HepG2 (cell line): ENCODE measurements around the gene ANKMY2. TPM values are rescaled to one million over a fixed set of nuclear protein-coding genes. Genes with fewer than 3 reads are reported as not detected.

ENCODE experiments used
- ATAC-seq: fragments of 200-7000 bp; cut with Tn5 transposase; 3 replicates; pipeline ENCODE4 v1.9.1; 2020; ENCODE audit warnings: mild to moderate bottlenecking, moderate library complexity
- BruUV-seq: library from RNA; stranded (reverse); fragments of 400-500 nt; replicated peaks from 2 replicates; lab custom pipeline; 2021; lab: Mats Ljungman, UMichigan
- CTCF ChIA-PET: fragments of 300-600 bp; formaldehyde crosslinking; extraction: SDS; loops from one replicate; lab custom pipeline; 2021; ENCODE audit warnings: low total read pairs, inconsistent platforms, low intra/inter-chr PET ratio; lab: Yijun Ruan, JAX
- POLR2A ChIA-PET: fragments of 350-600 bp; sonication (Branson Sonifier 250); formaldehyde crosslinking; loops from one replicate; lab custom pipeline; 2020; ENCODE audit warnings: antibody characterized with exemption, inconsistent platforms; lab: Yijun Ruan, JAX
- DNase-seq: peaks from one replicate; pipeline ENCODE4 v3.0.0-alpha.2; 2015; ENCODE audit warnings: low spot score
- FAIRE-seq: peaks from 3 replicates; lab custom pipeline; 2011; peaks lifted over from hg19 to GRCh38; lab: Jason Lieb, UNC
- H2AFZ ChIP-seq: one replicate; pipeline ENCODE4 v1.6.1; 2011; ENCODE audit warnings: low read length, inconsistent platforms
- H3K27ac ChIP-seq: fragments of 300-600 bp; 3 replicates; pipeline ENCODE4 v1.8.0; 2011; ENCODE audit warnings: mixed run types, mild to moderate bottlenecking, mixed read lengths, low read length, inconsistent platforms; ENCODE audit not compliant: insufficient read depth; ENCODE audit errors: extremely low read length
- H3K27me3 ChIP-seq, 2 experiments: fragments of 200-600 bp in 1 of 2; 2 replicates in 1 of 2; 3 replicates in 1 of 2; pipeline versions ENCODE4 v1.6.0 to v1.8.0; 2011; ENCODE audit warnings: low read length in 2 of 2, mild to moderate bottlenecking in 2 of 2, moderate library complexity in 2 of 2, inconsistent platforms in 1 of 2; ENCODE audit not compliant: insufficient read depth in 2 of 2, control insufficient read depth in 1 of 2
- H3K36me3 ChIP-seq, 2 experiments: fragments of 200-600 bp in 1 of 2; replicated peaks in 1 of 2; 2 replicates in 1 of 2; 3 replicates in 1 of 2; pipeline versions ENCODE4 v1.5.1 to v1.8.0; 2011; ENCODE audit warnings: low read length in 2 of 2, inconsistent platforms in 1 of 2; ENCODE audit not compliant: insufficient read depth in 2 of 2, control insufficient read depth in 1 of 2
- H3K4me1 ChIP-seq: 2 replicates; pipeline ENCODE4 v1.5.1; 2012; ENCODE audit warnings: low read length, inconsistent platforms; ENCODE audit not compliant: insufficient read depth
- H3K4me2 ChIP-seq: 2 replicates; pipeline ENCODE4 v1.6.0; 2011; ENCODE audit warnings: low read depth, low read length, inconsistent platforms
- H3K4me3 ChIP-seq, 3 experiments: fragments of 200-600 bp in 1 of 3; sonication (generic), shearing (Covaris generic) in 1 of 3; replicated peaks in 1 of 3; 2 replicates each; pipeline ENCODE4 v1.5.1; 2011 to 2016; ENCODE audit warnings: low read length in 3 of 3, inconsistent platforms in 2 of 3, low read depth in 2 of 3, mild to moderate bottlenecking in 2 of 3, control low read depth in 1 of 3, mixed read lengths in 1 of 3; ENCODE audit not compliant: insufficient read depth in 1 of 3
- H3K79me2 ChIP-seq: one replicate; pipeline ENCODE4 v1.6.1; 2011; ENCODE audit warnings: low read length, inconsistent platforms; ENCODE audit not compliant: insufficient read depth
- H3K9ac ChIP-seq: 2 replicates; pipeline ENCODE4 v1.6.0; 2011; ENCODE audit warnings: mild to moderate bottlenecking, low read depth, low read length, inconsistent platforms; ENCODE audit not compliant: insufficient read depth
- H3K9me3 ChIP-seq: 2 replicates; pipeline ENCODE4 v1.5.1; 2012; ENCODE audit warnings: mild to moderate bottlenecking, low read length
- H4K20me1 ChIP-seq: 2 replicates; pipeline ENCODE4 v1.6.0; 2011; ENCODE audit warnings: inconsistent platforms, mild to moderate bottlenecking, low read length, moderate library complexity; ENCODE audit not compliant: insufficient read depth
- CEBPB ChIP-seq: IDR thresholded peaks from 2 replicates; pipeline ENCODE4 v1.6.1; 2011; ENCODE audit warnings: low read depth, low read length, improper control_type of control experiment, borderline replicate concordance
- EZH2 ChIP-seq: conservative IDR thresholded peaks from 2 replicates; pipeline ENCODE4 v1.6.1; 2012; ENCODE audit warnings: mild to moderate bottlenecking, low read depth, low read length, moderate library complexity
- HNRNPK ChIP-seq: fragments of 200-400 bp; formaldehyde crosslinking; IDR thresholded peaks from 2 replicates; pipeline ENCODE4 v1.6.1; 2018; ENCODE audit warnings: low read length, low read depth, moderate library complexity, mild to moderate bottlenecking; ENCODE audit not compliant: poor library complexity, severe bottlenecking
- HOXA3 ChIP-seq: sonication (generic); formaldehyde crosslinking; IDR thresholded peaks from 2 replicates; pipeline ENCODE4 v1.5.0; 2020; ENCODE audit warnings: missing genetic modification reagents
- ISX ChIP-seq: sonication (generic); formaldehyde crosslinking; conservative IDR thresholded peaks from 2 replicates; pipeline ENCODE4 v1.5.0; 2020; ENCODE audit warnings: missing genetic modification reagents
- KDM5A ChIP-seq: fragments of 200-600 bp; sonication (generic); IDR thresholded peaks from 2 replicates; pipeline ENCODE4 v1.7.0; 2018; ENCODE audit warnings: antibody characterized with exemption, mild to moderate bottlenecking, low read length, borderline replicate concordance
- KLF9 ChIP-seq: IDR thresholded peaks from 2 replicates; pipeline ENCODE4 v1.6.1; 2016; ENCODE audit warnings: low read depth
- SP140L ChIP-seq: sonication (generic); formaldehyde crosslinking; IDR thresholded peaks from 2 replicates; pipeline ENCODE4 v1.4.0; 2020; ENCODE audit warnings: missing genetic modification reagents, borderline replicate concordance
- WGBS: methylation state at CpG from one replicate; pipeline ENCODE4 v1.1.6; 2017; ENCODE audit warnings: low lambda C conversion rate; 5-methylcytosine and 5-hydroxymethylcytosine counted together
- in situ Hi-C: cut with HindIII; loops from 2 replicates; pipeline ENCODE4 v1.10.0; 2017; ENCODE audit warnings: low pct_unique_long_range_greater_than_20kb; ENCODE audit not compliant: extremely low pct_ligation_motif_present
- intact Hi-C: fragments of 100-400 bp; cut with micrococcal nuclease; formaldehyde crosslinking; loops from one replicate; pipeline ENCODE4 v1.10.0; 2022; ENCODE audit not compliant: unreplicated experiment
- polyA plus RNA-seq, 8 experiments: library from polyadenylated mRNA; depleted of rRNA in 3 of 8; stranded (reverse) in 7 of 8; unstranded in 1 of 8; fragments of >200 nt; fragmentation: Illumina TruSeq in 4 of 8; extraction: Trizol in 4 of 8; gene quantifications; 2 replicates each; pipeline versions ENCODE4 v1.2.1 to v1.2.3, GENCODE V29; 2011 to 2016; ENCODE audit warnings: low read depth in 4 of 8, missing spikeins in 1 of 8, mixed read lengths in 1 of 8; ENCODE audit not compliant: insufficient read depth in 1 of 8
- total RNA-seq, 5 experiments: library from RNA; depleted of rRNA; stranded (reverse); fragments of >200 nt; fragmentation: Illumina TruSeq; extraction: Trizol; gene quantifications; 2 replicates each; pipeline ENCODE4 v1.2.3, GENCODE V29; 2016; ENCODE audit warnings: low read depth in 1 of 5
- TF ChIP-seq, protein P1 (sequence below): sonication (generic); formaldehyde crosslinking; conservative IDR thresholded peaks from 2 replicates; pipeline ENCODE4 v1.4.0; 2020; ENCODE audit warnings: mild to moderate bottlenecking, missing genetic modification reagents, moderate library complexity

ANKMY2 gene
- total and polyA plus RNA-seq, 2 of the 13 experiments (the other 11 are each of a cell fraction or from before 2014, with no cell fraction given), result 12.2 to 21.6 TPM

DNA sequence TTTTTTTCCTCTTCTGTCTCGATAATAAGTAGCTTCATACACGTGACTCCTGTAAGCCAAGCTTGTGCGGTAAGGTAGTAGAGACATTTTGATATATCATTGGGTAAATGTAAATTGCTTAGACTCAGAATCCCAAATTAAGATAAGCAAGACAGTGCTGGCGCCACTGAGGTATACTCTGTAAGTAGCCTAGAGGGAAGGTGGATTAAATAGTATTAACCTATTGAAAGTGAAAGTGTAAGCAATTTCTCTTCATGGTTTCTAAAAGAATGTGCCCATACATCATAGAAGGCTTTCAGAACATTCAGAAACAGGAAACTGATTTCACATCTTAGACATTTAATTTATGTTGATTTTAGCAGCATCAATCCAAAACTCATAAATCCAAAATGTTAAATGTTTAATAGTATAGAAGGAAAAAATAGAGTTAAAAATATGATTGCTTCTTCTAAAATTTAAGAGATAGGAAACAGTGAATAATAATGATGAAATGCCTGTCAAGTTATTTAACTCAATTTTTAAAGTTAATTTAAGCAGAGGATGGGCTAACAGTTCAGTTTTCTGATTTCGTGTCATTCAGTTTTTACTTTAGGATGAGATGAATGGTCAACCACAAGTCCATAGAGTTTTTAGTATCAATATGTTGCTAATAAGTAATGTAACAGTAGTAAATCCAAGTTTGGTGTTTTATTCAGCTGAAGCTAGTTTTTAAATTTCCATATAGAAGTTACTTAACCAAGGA, 82.1 kb downstream of the ANKMY2 start:
- no peak overlapping the region for H3K9ac ChIP-seq
- H3K27ac ChIP-seq, result no peak overlapping the region
- ChIA-PET POLR2A (no interaction called here), CTCF (interaction anchor here (3.0 to 3.1 kb wide), 2 partner anchors 131 to 485 kb away, joined by 19 to 39 read pairs; no protein-coding TSS in a partner anchor)
- 0 out of 6 replicates have a peak overlapping the region, but pooled peaks of 1 of the 3 experiments have one; percentile 0 for H3K4me3 ChIP-seq
- no peak for FAIRE-seq
- intact Hi-C loops, result no loop called here
- H4K20me1 ChIP-seq, result no peaks in the 10 kb centered on the region
- no peak for ATAC-seq
- H3K79me2 ChIP-seq, result no peaks in the 10 kb centered on the region
- DNase-seq, result no peak
- no peak overlapping the region for H3K4me2 ChIP-seq
- BruUV-seq, result no TSS peak
- H3K9me3 ChIP-seq, result no peaks in the 10 kb centered on the region
- H3K27me3 ChIP-seq, result no peaks in the 10 kb centered on the region
- TF ChIP-seq KLF9 (CRISPR knock-in tag), result no peak
- TF ChIP-seq, protein P1, sequence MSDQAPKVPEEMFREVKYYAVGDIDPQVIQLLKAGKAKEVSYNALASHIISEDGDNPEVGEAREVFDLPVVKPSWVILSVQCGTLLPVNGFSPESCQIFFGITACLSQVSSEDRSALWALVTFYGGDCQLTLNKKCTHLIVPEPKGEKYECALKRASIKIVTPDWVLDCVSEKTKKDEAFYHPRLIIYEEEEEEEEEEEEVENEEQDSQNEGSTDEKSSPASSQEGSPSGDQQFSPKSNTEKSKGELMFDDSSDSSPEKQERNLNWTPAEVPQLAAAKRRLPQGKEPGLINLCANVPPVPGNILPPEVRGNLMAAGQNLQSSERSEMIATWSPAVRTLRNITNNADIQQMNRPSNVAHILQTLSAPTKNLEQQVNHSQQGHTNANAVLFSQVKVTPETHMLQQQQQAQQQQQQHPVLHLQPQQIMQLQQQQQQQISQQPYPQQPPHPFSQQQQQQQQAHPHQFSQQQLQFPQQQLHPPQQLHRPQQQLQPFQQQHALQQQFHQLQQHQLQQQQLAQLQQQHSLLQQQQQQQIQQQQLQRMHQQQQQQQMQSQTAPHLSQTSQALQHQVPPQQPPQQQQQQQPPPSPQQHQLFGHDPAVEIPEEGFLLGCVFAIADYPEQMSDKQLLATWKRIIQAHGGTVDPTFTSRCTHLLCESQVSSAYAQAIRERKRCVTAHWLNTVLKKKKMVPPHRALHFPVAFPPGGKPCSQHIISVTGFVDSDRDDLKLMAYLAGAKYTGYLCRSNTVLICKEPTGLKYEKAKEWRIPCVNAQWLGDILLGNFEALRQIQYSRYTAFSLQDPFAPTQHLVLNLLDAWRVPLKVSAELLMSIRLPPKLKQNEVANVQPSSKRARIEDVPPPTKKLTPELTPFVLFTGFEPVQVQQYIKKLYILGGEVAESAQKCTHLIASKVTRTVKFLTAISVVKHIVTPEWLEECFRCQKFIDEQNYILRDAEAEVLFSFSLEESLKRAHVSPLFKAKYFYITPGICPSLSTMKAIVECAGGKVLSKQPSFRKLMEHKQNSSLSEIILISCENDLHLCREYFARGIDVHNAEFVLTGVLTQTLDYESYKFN (CRISPR knock-in tag), result no peak
- TF ChIP-seq HNRNPK, result no peak
- no peak for TF ChIP-seq HOXA3 (CRISPR knock-in tag)
- no peak for TF ChIP-seq EZH2
- no peak for TF ChIP-seq KDM5A
- no peak for TF ChIP-seq CEBPB
- no peak for TF ChIP-seq ISX
- TF ChIP-seq SP140L (CRISPR knock-in tag), result no peak
- 11% methylated on average over 5 of the region's 5 CpGs for WGBS
- in situ Hi-C loops, result loop anchor here (5.0 kb wide), 1 partner anchor 486 kb away; no protein-coding TSS in a partner anchor
- H3K4me1 ChIP-seq, result no peaks in the 10 kb centered on the region
- no peak overlapping the region for H2AFZ ChIP-seq
- no peaks in the 10 kb centered on the region for H3K36me3 ChIP-seq
